Renal pelvis (tissue), 4 donors: ENCODE results near the gene ATF6. TPM values are rescaled to one million over a fixed set of nuclear protein-coding genes. Genes with fewer than 3 reads are reported as not detected.

Source experiments
- DNase-seq: peaks from one replicate; pipeline ENCODE4 v3.0.0-alpha.2; 2013
- polyA plus RNA-seq, 3 donors: library from polyadenylated mRNA; unstranded; fragments of 120-200 nt; gene quantifications; one replicate each; pipeline ENCODE4 v1.2.1, GENCODE V29; 2013; ENCODE audit not compliant: insufficient read length in 3 of 3

ATF6 gene
- polyA plus RNA-seq, 3 donors = 26.6 to 32.6 (median 27.5) TPM

- no peak for DNase-seq
Observed at GRCh38 chr1:161993576-161993975, 227.5 kb downstream of the ATF6 start.

- DNase-seq = no peak
Observed at GRCh38 chr1:161994175-161994668, 228.1 kb downstream of the ATF6 start.

GRCh38 chr1:161997152-161997551, 231.0 kb downstream of the ATF6 start:
- no peak for DNase-seq

GRCh38 chr1:161998811-161999210, 232.7 kb downstream of the ATF6 start:
- no peak for DNase-seq

- no peak for DNase-seq
Observed at GRCh38 chr1:161999301-162000052, 233.4 kb downstream of the ATF6 start.

GRCh38 chr1:162000053-162000420, 233.9 kb downstream of the ATF6 start:
- no peak for DNase-seq

GRCh38 chr1:162003061-162003829, 237.1 kb downstream of the ATF6 start:
- no peak for DNase-seq

- peak; percentile 61 for DNase-seq
Observed at GRCh38 chr1:162003830-162004215, 237.7 kb downstream of the ATF6 start.

GRCh38 chr1:162004441-162004950, 238.4 kb downstream of the ATF6 start:
- no peak for DNase-seq

- DNase-seq = no peak
Observed at GRCh38 chr1:162006081-162006480, 240.0 kb downstream of the ATF6 start.

- no peak for DNase-seq
Observed at GRCh38 chr1:162007466-162007865, 241.3 kb downstream of the ATF6 start.

- DNase-seq = no peak
Observed at GRCh38 chr1:162008799-162009198, 242.7 kb downstream of the ATF6 start.

- no peak for DNase-seq
Observed at GRCh38 chr1:162009501-162010174, 243.5 kb downstream of the ATF6 start.

- DNase-seq = no peak
Observed at GRCh38 chr1:162010175-162010506, 244.0 kb downstream of the ATF6 start.

GRCh38 chr1:162011337-162012012, 245.4 kb downstream of the ATF6 start:
- DNase-seq = peak; percentile 47

- DNase-seq = no peak
Observed at GRCh38 chr1:162013289-162013688, 247.2 kb downstream of the ATF6 start.

Other genes with a start within 250 kb of the ATF6 start
- gene HSPA6, start 241.8 kb upstream of the ATF6 start, polyA plus RNA-seq = under 1 TPM; 0.27 to 0.70 (median 0.57) TPM
- gene FCGR3A, start 216.5 kb upstream of the ATF6 start, polyA plus RNA-seq = 1 to 10 TPM; 1.7 to 1.8 (median 1.8) TPM
- under 1 TPM in 2 of 3 donors, not detected in 1; 0.25 to 0.38 TPM for gene FCGR3B, start 135.1 kb upstream of the ATF6 start, polyA plus RNA-seq
- gene FCGR2B, start 103.2 kb upstream of the ATF6 start, polyA plus RNA-seq = under 1 TPM; 0.47 to 0.84 (median 0.47) TPM
- gene FCRLA, start 59.1 kb upstream of the ATF6 start, polyA plus RNA-seq = under 1 TPM in 1 of 3 donors, not detected in 2; 0.24 TPM
- 1 to 10 TPM; 5.4 to 6.1 (median 5.9) TPM for gene FCRLB, start 44.8 kb upstream of the ATF6 start, polyA plus RNA-seq
- 10 to 100 TPM; 36.6 to 52.7 (median 46.2) TPM for gene DUSP12, start 16.5 kb upstream of the ATF6 start, polyA plus RNA-seq